Pancreas (tissue), 10 donors: Measurements from ENCODE around the gene CCDC27. TPM values are rescaled to one million over a fixed set of nuclear protein-coding genes. Genes with fewer than 3 reads are reported as not detected.

ENCODE experiments used
- ATAC-seq, 4 donors: fragments of 200-7000 bp; cut with Tn5 transposase; one replicate each; pipeline versions ENCODE4 v1.8.0 to v1.9.1; 2020; ENCODE audit warnings: mild to moderate bottlenecking in 4 of 4, moderate library complexity in 4 of 4
- DNase-seq, 6 donors: peaks; one replicate each; pipeline ENCODE4 v3.0.0-alpha.2; 2020
- FAIRE-seq: peaks from 2 replicates; lab custom pipeline; 2012; peaks lifted over from hg19 to GRCh38; lab: Jason Lieb, UNC
- H3K27ac ChIP-seq, 4 donors: fragments of 200-600 bp; sonication (generic); 1 replicate in 3 of 4; 2 replicates in 1 of 4; pipeline versions ENCODE4 v1.5.0 to v1.8.0; 2020
- H3K27me3 ChIP-seq, 4 donors: fragments of 200-600 bp; one replicate each; pipeline ENCODE4 v1.8.0; 2021
- H3K36me3 ChIP-seq, 3 donors: fragments of 200-600 bp; sonication (generic) in 1 of 3; one replicate each; pipeline versions ENCODE4 v1.5.0 to v1.8.0; 2020 to 2021
- H3K4me1 ChIP-seq, 3 donors: fragments of 200-600 bp; one replicate each; pipeline ENCODE4 v1.8.0; 2021
- H3K4me3 ChIP-seq, 4 donors: fragments of 200-600 bp; sonication (generic) in 2 of 4; one replicate each; pipeline versions ENCODE4 v1.5.0 to v1.8.0; 2020 to 2021
- H3K9me3 ChIP-seq, 4 donors: fragments of 200-600 bp; one replicate each; pipeline ENCODE4 v1.8.0; 2021
- CTCF ChIP-seq, 4 donors: fragments of 200-600 bp; sonication (generic) in 3 of 4; IDR thresholded peaks; one replicate each; pipeline versions ENCODE4 v1.5.0 to v1.8.0; 2021; ENCODE audit warnings: antibody characterized with exemption in 4 of 4
- WGBS, 2 donors: extraction: QIAGEN DNeasy Blood & Tissue Kit; methylation state at CpG; one replicate each; pipeline ENCODE4 v1.1.7; 2013; 5-methylcytosine and 5-hydroxymethylcytosine counted together
- intact Hi-C, 3 donors: fragments of 100-400 bp; cut with DNase I; formaldehyde crosslinking; loops; one replicate each; pipeline versions ENCODE4 v1.11.1 to v1.14.2; 2022
- polyA plus RNA-seq, 2 donors: library from polyadenylated mRNA; stranded (reverse); fragments of 200-250 nt; gene quantifications; one replicate each; pipeline ENCODE4 v1.2.3, GENCODE V29; 2013
- total RNA-seq, 6 donors: library from RNA; stranded (reverse); fragmentation: NEBNext Ultra II Directional in 4 of 6; extraction: Animal tissue kit (Norgen Biotek cat#: 25700) in 4 of 6; gene quantifications; one replicate each; pipeline versions ENCODE4 v1.2.1 to v1.2.4, GENCODE V29; 2021 to 2023
- donor health status: healthy with polysubstance abuse.
- donor health status: DM: no; HTN: no; CAD: no; lungs with moderate emphysema.
- donor health status: DM: no; HTN: no; CAD: no.
- donor health status: control.
- donor health status: control.
- donor health status: Bipolar disorder and iron deficiency.
- donor health status: DM: yes; HTN: yes; CAD: no.
- donor health status: DM: no; HTN: no; CAD: no.
- donor health status: DM: no; HTN: no; CAD: no.
- donor health status: DM: yes; HTN: yes; CAD: no.

The CCDC27 gene
- total and polyA plus RNA-seq, 8 donors: 0.04 TPM; not detected in 7

GRCh38 chr1:3705341-3705950, 46.8 kb upstream of the CCDC27 start:
- no peaks in the 10 kb centered on the region for H3K36me3 ChIP-seq
- 75 to 76% methylated on average over 18 to 19 of the region's 19 CpGs for WGBS, 2 donors
- no peak for DNase-seq
- no peak for TF ChIP-seq CTCF (IDR thresholded peaks at IDR 0.05)
- no peak overlapping the region for H3K4me3 ChIP-seq
- H3K9me3 ChIP-seq: no peaks in the 10 kb centered on the region
- intact Hi-C loops: no loop called here
- H3K4me1 ChIP-seq: peaks cover 0 to 6% (median 0%) of the 10 kb centered on the region in 3 donors
- no peak for FAIRE-seq
- no peaks in the 10 kb centered on the region for H3K27me3 ChIP-seq
- no peak overlapping the region for H3K27ac ChIP-seq
- no peak for ATAC-seq

- intact Hi-C loops: no loop called here
- TF ChIP-seq CTCF (IDR thresholded peaks at IDR 0.05): no peak
- DNase-seq (no peak), ATAC-seq (no peak), FAIRE-seq (no peak)
- Histone ChIP-seq H3K9me3 (no peaks in the 10 kb centered on the region), H3K4me1 (peaks cover 0 to 6% (median 0%) of the 10 kb centered on the region in 3 donors), H3K27ac (no peak overlapping the region), H3K27me3 (no peaks in the 10 kb centered on the region), H3K36me3 (no peaks in the 10 kb centered on the region), H3K4me3 (no peak overlapping the region)
- 88 to 92% methylated on average over 25 to 26 of the region's 26 CpGs for WGBS, 2 donors
These were observed 45.5 kb upstream of the CCDC27 start for GRCh38 chr1:3706651-3707297.

- ATAC-seq (no peak), DNase-seq (no peak), FAIRE-seq (no peak)
- H3K36me3 ChIP-seq: no peaks in the 10 kb centered on the region
- intact Hi-C loops: no loop called here
- 64 to 65% methylated on average over 34 to 35 of the region's 35 CpGs for WGBS, 2 donors
- no peak for TF ChIP-seq CTCF (IDR thresholded peaks at IDR 0.05)
- no peak overlapping the region for H3K27ac ChIP-seq
- no peak overlapping the region for H3K4me3 ChIP-seq
- peaks cover 0 to 6% (median 0%) of the 10 kb centered on the region in 3 donors for H3K4me1 ChIP-seq
- H3K9me3 ChIP-seq: no peaks in the 10 kb centered on the region
- H3K27me3 ChIP-seq: no peaks in the 10 kb centered on the region
These were observed 44.8 kb upstream of the CCDC27 start for GRCh38 chr1:3707298-3707938.

- no peaks in the 10 kb centered on the region for H3K9me3 ChIP-seq
- WGBS, 2 donors: 77 to 85% methylated on average over 11 of the region's 11 CpGs
These were observed 44.3 kb upstream of the CCDC27 start for GRCh38 chr1:3707939-3708328.

More at GRCh38 chr1:3707939-3708328, 44.3 kb upstream of the CCDC27 start:
- no peak for TF ChIP-seq CTCF (IDR thresholded peaks at IDR 0.05)
- Histone ChIP-seq H3K4me1 (peaks cover 0 to 6% (median 0%) of the 10 kb centered on the region in 3 donors), H3K27me3 (no peaks in the 10 kb centered on the region), H3K4me3 (no peak overlapping the region), H3K27ac (no peak overlapping the region), H3K36me3 (no peaks in the 10 kb centered on the region)
- intact Hi-C loops: no loop called here
- no peak for DNase-seq
- no peak for ATAC-seq
- no peak for FAIRE-seq
